Activated CD4-positive, CD25-positive, alpha-beta regulatory T cell (primary cell): ENCODE results near the gene CTXND2.
"Not testable (repeated sequence)": the region's sequence is repeated elsewhere in the genome, so short reads cannot be mapped to it uniquely, and the experiment has no call there.

Experiments
- DNase-seq, 4 experiments: peaks; one replicate each; lab custom pipeline; 2025; lab: John Stamatoyannopoulos, UW

CTXND2 gene

DNA sequence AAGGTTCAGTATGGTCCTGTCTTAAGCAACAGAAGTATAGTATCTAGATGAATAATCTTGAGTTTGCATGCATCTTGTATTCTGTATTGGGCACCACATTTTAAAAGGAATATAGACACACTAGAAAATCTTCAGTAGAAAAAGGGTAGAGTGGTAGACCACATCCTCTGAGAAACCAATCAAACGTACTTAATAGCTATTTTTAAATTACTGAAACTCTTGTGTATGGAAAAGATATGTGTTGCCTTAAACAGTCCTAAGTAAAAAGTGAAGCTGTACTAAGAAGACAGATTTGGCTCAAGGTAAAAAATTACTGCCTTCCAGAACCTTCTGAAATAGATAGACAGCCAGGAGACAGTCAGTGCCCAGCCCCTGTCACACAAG, 3.1 kb downstream of the CTXND2 start:
- DNase-seq = no peak

DNA sequence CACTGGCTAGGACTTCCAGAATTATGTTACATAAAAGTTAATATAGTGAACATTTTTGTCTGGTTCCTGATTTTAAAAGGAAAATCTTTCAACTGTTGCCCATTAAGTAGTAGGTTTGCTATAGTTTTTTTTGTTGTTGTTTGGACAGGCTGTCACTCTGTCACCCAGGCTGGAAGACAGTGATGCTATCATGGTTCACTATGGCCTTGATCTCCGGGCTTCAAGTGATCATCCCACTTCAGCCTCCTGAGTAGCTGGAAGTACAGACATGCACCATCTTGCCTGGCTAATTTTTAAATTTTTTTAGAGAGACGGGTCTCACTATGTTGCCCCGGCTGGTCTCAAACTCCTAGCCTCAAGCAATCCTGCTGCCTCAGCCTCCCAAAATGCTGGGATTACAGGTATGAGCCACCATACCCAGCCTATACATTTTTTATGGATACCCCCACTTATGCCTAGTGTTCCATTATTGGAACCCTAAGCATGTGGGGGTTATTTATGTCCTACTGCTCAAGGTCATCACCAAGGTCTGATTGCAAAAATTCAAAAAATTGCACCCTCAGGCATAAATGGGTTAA, 6.5 kb downstream of the CTXND2 start:
- DNase-seq = no peak

DNA sequence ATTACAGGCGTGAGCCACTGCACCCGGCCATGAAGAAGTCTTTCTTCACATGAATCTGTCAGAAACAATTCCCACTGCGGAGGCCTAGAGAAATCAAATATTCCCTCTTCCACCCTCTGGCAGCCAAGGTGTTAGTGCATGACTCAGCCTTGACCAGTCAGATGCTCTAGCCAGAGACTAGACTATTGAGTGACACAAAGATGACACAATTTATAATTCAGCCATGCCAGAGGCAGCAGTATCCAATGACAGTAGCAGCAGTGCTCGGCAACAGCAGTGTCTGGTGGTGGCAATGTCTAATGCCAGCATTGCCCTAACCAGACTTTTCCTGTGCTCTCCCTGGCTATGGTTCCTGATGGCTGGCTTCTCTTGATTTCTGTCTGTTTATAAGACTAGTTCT, 8.7 kb downstream of the CTXND2 start:
- no peak for DNase-seq

DNA sequence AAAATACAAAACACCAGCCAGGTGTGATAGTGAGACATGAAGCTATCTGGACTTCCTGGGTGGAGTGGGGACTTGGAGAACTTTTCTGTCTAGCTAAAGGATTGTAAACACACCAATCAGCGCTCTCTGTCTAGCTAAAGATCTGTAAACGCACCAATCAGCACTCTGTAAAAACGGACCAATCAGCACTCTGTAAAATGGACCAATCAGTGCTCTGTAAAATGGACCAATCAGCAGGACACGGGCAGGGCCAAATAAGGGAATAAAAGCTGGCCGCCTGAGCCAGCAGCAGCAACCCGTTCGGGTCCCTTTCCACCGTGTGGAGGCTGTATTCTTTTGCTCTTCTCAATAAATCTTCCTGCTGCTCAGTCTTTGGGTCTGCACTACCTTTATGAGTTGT, 12.9 kb downstream of the CTXND2 start:
- DNase-seq = not testable (repeated sequence)

DNA sequence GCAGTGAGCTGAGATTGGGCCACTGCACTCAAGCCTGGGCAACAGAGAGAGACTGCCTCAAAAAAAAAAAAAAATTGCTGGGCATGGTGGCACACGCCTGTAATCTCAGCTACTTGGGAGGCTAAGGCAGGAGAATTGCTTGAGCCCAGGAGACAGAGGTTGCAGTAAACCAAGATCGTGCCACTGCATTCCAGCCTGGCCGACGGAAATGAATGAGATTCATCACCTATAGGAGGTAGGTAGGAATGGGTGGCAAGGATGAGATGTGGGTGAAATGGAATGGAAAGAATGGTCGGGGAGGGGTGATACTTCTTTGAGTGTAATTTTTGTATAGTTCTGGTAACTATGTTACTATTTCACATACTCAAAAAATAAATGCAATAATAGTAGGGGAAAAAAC, 15.4 kb downstream of the CTXND2 start:
- no peak for DNase-seq

DNA sequence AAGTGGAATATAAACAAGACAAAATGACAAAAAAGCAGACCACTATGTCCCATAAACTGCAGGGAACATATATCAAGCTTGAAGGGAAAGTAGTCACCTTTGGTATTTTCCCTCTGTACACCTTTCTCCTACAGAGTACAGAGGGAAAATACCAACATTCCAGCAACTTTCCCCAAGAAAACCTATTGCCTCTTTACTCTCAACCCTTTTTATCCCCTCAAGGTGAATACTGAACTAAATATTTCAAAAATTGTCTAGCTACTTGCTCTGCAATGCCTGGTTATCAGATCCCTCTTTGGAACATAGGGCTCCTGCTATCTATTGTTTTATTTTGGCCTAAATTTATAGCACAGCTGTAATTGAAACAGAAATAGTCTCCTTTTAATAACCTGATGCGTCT, 15.8 kb downstream of the CTXND2 start:
- DNase-seq = no peak

DNA sequence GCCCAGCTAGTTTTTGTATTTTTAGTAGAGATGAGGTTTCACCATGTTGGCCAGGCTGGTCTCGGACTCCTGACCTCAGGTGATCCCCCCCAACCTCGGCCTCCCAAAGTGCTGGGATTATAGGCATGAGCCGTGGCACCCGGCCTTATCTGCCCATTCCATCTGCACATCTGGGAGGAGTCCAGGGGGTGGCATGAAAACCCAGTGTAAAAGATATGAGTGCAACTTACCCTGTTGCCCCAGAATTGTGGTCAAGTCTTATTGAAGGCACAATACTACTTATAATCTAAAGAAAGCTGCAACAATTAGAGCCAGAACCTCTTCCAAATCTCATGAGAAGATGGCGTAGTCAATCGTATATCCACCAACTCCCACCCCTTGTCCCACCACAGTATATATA, 18.4 kb downstream of the CTXND2 start:
- DNase-seq = no peak

DNA sequence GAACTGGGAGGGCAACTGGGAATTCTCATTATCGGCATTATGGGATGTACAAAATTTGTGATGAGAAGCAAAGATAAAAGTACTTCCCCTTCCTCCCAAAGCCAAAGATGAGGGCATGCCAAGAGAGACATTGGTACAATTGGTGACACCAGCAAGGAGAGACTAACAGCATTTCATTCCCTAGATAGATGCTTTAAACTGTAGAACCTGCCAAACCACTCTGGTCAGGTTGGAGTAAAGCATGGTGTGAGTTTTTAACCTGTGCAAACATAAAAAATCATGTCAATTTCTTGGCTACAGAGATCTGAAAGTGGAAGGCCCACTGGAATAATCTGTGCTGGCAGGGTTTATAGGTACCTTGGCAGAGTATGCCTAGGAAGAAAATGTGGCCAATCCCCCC, 19.4 kb downstream of the CTXND2 start:
- DNase-seq = no peak

DNA sequence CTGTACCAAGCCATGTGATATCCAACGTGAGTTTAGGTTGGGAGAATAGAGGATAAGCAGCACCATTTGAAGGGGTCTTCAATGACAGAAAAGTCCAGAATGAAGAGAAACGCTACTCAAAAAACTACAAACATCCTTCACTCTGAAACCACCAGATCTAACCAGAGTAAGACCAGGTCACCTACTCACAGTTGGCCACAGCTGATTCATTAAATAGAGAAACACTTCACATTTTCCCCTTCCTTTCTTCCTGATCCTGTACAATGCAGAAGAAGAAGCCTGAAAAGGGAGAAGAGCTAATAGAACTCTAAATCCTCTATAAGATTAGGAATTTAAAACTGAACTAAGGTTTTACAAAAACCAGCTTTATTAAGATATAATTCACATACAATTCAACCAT, 19.9 kb downstream of the CTXND2 start:
- no peak for DNase-seq

DNA sequence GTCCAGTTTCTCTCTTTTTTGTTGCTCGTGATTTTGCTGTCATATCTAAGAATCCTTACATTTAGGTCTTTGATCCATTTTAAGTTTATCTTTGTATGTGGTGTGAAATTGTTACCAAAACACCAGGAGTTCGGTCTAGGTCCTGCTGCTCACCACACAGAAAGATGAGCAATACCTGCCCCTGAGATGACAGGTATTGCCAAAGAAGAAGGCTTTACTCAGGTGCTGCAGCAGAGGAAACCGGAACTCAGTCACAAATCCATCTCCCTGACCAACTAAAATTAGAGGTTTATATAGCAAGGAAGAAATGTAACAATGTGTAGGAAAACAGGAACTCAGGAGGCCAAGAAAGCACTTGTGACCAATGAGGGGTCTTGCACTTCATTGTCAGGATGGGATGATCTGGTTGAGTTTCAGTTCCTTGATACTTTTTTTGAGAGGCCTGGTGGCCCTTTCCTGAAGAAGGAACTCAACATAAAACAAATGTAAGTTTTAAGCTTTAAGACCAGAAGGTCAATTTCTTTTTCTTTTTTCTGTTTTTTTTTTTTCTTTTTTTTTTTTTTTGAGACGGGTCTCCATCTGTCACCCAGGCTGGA, 22.7 kb downstream of the CTXND2 start:
- DNase-seq = no peak

DNA sequence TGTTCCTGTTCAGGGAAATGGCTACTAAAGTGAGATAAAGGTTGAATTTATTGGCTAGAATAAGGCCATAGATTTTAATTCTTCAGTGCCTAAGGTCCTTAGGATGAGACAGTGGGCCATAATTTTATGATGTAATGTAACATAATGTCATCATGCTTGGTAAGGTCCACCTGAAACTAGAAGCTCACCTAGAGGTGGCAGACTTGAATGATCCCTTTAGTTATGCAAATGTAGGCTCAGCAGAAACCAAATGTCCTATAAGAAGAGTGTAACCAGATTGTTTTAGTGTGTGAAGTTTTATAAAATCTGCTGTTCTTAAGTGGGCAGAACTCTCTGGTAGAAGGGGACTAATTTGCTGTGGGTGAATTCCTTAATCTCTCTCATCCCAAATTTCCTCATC, 25.7 kb downstream of the CTXND2 start:
- DNase-seq = no peak

DNA sequence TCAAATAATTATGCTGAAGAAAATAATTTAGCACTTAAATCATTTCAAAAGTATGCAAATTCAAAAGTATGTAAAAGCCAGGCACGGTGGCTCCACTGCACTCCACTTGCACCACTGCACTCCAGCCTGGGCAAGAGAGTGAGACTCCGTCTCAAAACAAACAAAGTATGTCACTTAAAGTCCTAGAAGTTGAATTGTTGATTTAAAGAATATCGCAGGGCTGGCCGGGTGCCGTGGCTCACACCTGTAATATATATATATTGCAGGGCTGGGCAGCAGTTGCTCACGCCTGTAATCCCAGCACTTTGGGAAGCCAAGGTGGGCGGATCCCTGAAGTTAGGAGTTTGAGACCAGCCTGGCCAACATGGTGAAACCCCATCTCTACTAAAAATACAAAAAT, 30.5 kb downstream of the CTXND2 start:
- no peak for DNase-seq

DNA sequence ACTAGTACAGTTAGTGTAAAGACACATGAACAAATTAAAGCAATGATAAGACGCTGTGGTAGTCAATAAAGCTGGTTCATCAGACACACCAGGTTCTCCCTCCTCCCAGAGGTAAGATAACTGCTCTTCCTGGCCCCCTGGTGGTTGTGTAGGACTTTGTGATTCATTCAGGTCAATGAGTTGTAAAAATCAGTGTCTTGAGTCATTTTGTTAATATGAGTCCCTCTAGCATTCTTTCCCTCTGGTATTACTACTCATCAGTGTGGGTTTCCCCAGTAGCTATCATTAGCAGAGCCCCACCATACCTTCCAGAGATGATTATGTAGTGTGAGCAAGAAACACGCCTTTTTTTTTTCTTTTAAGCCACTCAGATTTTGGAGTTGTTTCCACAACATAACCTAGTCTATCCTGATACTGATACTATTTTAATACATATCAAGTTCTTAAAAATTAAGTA, 35.6 kb downstream of the CTXND2 start:
- peak; percentile 49 to 69 (median 60) for DNase-seq

DNA sequence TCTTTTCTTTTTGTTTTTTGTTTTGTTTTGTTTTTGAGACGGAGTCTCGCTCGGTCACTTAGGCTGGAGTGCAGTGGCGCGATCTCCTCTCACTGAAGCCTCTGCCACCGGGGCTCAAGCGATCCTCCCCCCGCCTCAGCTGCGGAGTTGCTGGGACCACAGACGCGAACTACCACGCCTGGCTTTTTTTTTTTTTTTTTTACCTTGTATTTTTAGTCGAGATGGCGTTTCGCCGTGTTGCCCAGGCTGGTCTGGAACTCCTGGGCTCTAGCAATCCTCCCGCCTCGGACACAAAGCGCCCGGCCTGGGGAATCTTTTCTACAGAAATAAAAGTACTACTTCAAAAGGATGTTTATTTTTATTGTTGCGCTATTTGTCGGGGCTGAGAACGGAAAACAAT, 38.1 kb downstream of the CTXND2 start:
- DNase-seq = no peak

DNA sequence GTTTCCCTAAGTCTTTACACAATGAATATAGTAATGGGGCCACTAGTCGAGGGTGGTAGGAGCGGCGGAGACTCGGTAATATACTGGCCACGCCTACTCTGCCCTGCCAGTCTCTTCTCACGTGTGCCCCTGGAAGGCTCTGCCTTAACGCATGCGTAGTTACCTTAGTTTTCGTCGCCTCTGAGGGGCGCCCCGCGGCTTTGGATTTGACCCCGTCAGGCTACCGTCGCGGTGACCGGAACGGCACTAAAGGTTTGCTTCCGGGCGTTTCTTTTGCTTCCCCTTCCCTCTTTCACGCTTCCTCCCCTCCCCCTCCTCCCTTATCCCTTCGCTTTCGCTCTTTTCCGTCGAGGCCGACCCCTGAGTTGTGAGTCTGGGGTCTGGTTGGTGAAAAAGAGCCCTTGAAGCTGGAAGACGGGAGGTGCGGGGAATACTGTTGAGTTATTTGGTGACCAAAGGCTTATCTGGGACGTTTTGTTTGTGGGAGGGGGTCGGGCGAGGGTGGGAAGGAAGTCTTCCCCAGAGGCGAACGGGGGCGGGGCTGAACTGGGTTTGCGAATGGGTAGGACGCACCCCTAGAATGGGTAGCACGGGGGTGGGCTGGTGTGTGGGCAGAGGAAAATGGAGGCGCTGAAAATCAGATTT, 39.3 kb downstream of the CTXND2 start, which contains the start of gene SETDB1:
TSS of gene SETDB1 (plus strand) at position 267 of the 645 bp plus-strand sequence. CDS start 1,352 bp downstream, outside the sequence.
- DNase-seq = peak; percentile 68 to 83 (median 81)

DNA sequence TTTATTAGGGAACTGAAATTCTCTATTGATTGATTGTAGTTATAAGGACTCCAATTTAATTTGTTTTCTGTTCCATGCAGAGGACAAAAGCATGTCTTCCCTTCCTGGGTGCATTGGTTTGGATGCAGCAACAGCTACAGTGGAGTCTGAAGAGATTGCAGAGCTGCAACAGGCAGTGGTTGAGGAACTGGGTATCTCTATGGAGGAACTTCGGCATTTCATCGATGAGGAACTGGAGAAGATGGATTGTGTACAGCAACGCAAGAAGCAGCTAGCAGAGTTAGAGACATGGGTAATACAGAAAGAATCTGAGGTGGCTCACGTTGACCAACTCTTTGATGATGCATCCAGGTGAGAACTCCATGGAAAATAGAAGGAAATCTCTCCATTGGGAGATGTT, 40.7 kb downstream of the CTXND2 start:
- no peak for DNase-seq

DNA sequence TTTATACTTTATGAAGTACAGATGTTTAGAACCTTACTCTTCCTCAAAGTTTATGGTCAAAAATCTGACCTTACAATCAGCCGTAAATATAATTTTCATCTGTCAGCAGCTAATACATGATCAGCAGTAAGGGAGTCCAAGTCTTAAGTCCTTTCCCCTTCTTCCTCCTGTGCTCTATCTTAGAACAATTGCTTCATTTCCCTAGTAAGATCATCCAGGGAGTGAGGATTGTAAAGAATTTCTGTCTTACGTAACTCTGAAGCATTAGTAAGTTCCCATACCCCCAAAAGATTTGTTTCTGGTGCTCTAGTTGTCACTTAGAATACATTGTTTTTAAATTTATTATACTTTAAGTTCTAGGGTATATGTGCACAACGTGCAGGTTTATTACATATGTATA, 41.4 kb downstream of the CTXND2 start:
- no peak for DNase-seq

DNA sequence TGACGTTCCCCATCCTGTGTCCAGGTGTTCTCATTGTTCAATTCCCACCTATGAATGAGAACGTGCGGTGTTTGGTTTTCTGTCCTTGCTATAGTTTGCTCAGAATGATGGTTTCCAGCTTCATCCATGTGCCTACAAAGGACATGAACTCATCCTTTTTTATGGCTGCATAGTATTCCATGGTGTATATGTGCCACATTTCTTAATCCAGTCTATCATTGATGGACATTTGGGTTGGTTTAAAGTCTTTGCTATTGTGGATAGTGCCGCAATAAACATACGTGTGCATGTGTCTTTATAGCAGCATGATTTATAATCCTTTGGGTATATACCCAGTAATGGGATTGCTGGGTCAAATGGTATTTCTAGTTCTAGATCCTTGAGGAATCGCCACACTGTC, 41.8 kb downstream of the CTXND2 start:
- DNase-seq = not testable (repeated sequence)

DNA sequence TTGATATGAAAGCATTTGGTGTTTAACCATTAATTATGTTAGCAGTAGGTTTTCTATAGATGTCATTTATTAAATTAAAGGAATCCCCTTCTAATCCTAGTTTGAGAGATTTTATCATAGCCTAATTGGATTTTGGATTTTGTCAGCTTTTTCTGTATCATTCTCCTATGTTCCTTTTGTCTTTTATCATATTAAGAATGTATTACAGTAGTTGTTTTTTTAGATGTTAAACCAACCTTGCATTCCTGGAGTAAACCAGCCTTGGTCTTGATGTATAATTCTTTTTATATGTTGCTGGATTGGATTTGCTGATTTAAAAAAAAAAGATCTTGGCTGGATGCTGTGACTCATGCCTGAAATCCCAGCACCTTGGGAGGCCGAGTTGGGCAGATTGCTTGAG, 44.8 kb downstream of the CTXND2 start:
- no peak for DNase-seq

DNA sequence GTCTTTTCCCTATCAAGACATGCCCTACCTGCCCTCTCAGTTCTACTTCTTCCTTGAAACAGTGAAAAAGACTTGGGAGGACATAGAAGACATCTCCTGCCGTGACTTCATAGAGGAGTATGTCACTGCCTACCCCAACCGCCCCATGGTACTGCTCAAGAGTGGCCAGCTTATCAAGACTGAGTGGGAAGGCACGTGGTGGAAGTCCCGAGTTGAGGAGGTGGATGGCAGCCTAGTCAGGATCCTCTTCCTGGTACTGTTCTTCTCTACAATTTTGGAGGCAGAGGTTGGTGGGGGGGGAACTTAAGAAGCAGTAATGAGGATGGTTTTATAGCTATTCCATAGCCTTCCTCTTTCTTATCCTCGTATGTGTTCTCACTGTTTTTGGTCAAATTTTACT, 57.9 kb downstream of the CTXND2 start:
- DNase-seq = no peak

DNA sequence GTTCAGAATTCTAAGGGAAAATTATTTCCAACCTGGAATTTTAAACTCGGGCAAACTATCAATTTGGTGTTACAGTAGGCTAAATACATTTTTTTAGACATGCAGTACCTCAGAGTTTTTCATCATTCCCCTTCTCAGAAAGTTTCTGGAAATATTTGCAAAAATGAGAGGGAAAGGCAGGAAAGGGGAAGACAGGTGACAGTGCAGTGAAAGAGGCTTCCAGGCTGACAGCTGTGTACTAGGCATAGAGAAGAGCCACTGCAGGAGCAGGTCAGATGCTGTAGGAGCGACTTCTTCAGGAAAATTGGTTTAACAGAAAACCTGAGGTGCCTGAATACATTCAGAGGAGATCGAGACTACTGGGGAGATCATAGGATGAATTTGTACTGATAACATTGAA, 67.8 kb downstream of the CTXND2 start:
- DNase-seq = no peak

DNA sequence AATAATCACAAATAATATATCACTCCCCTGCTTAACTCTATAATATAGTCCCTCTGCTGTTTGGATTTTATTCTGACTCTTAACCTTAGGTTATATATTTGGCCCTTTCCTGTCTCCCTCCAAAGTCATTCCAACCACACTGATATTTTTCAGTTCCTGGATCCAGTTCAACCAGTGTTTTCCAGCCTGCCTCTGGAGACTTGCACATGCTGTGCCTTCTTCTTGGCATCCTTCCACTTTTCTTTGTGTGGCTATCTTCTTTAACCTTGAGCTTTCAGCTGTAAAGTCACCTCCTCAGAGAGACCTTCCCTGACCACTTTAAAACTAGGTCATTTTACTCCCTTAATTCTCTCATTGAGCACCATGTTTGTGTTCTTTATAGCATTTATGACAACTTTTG, 68.3 kb downstream of the CTXND2 start:
- no peak for DNase-seq

DNA sequence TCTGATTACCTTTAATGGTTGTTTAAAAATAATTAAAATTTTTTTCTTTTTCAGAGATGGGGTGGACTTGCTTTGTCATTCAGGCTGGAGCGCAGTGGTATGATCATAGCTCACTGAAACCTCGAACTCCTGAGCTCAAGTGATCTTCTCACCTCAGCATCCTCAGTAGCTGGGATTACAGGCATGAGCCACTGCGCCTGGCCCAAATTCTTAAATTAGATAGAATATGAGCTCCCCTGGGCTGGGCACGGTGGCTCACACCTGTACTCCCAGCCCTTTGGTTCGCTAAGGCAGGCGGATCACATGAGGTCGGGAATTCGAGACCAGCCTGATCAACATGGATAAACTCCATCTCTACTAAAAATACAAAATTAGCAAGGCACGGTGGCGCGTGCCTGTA, 70.7 kb downstream of the CTXND2 start:
- no peak for DNase-seq

DNA sequence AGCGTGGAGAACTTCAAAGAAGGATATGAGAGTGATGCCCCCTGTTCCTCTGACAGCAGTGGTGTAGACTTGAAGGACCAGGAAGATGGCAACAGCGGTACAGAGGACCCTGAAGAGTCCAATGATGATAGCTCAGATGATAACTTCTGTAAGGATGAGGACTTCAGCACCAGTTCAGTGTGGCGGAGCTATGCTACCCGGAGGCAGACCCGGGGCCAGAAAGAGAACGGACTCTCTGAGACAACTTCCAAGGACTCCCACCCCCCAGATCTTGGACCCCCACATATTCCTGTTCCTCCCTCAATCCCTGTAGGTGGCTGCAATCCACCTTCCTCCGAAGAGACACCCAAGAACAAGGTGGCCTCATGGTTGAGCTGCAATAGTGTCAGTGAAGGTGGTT, 73.7 kb downstream of the CTXND2 start:
- DNase-seq = no peak
